HuH-7 (cell line): ENCODE results near the gene PTPN4.
"Not testable (repeated sequence)": the region's sequence is repeated elsewhere in the genome, so short reads cannot be mapped to it uniquely, and the experiment has no call there.

Experiments
- DNase-seq: peaks from one replicate; pipeline ENCODE4 v3.0.0; 2011; ENCODE audit warnings: low spot score

The PTPN4 gene

GRCh38 chr2:119766944-119767343 lies 7.2 kb downstream of the PTPN4 start:
- DNase-seq: no peak

- no peak for DNase-seq
Measured at GRCh38 chr2:119768742-119769141, 9.0 kb downstream of the PTPN4 start.

GRCh38 chr2:119769645-119770044 lies 9.9 kb downstream of the PTPN4 start:
- DNase-seq: no peak

GRCh38 chr2:119771331-119771730 lies 11.6 kb downstream of the PTPN4 start:
- no peak for DNase-seq

- no peak for DNase-seq
Measured at GRCh38 chr2:119772128-119772527, 12.4 kb downstream of the PTPN4 start.

GRCh38 chr2:119772767-119773166 lies 13.0 kb downstream of the PTPN4 start:
- DNase-seq: no peak

DNA sequence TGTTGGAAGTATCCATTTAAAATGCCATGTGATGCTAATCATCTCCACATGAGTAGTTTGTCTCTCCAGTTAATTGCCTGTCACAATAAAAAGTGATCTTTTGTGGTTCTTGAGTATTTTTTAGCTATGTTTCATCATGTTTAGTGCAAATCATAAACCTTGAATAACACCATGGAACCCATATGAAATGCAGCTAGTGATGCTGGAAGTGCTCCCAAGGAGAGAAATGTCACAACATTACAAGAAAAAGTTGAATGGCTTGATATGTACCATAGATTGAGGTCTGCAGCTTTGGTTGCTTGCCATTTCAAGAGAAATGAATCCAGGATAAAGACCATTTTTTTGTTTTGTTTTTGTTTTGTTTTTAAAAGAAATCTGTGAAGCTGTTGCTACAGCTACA lies 14.3 kb downstream of the PTPN4 start:
- DNase-seq: no peak

DNA sequence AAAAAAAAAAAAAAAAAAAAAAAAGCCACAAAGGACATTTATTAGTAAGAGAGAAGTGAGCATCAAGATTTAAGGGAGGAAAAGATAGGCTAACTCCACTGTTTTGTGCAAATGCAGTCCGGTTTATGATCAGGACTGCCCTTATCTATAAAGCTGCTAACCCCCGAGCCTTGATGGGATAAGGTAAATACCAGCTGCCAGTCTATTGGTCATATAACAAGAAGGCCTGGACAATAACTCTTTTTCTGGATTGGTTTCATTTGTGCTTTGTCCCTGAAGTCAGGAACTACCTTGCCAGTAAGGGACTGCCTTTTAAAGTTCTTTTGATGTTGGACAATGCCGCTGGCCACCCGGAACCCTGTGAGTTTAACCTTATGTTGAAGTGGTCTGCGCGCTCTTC lies 15.4 kb downstream of the PTPN4 start:
- no peak for DNase-seq

- no peak for DNase-seq
Measured at GRCh38 chr2:119782308-119783027, 22.7 kb downstream of the PTPN4 start.

- no peak for DNase-seq
Measured at GRCh38 chr2:119784876-119785275, 25.2 kb downstream of the PTPN4 start.

- no peak for DNase-seq
Measured at GRCh38 chr2:119786295-119786694, 26.6 kb downstream of the PTPN4 start.

DNA sequence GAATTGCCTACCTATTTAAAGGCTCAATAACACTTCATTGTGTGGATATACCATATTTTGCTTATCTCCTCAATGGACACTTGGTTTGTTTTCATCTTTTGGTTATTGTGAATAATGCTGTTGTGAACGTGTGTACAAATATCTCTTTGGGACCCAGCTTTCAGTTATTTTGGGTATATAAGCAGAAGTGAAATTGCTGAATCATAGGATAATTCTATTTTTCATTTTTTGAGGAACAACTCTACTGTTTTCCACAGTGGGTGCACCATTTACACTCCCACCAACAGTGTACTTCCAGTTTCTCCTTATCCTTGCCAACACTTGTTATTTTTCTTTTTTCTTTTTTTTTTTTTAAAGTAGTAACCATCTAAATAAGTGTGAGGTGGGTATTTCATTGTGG lies 29.0 kb downstream of the PTPN4 start:
- no peak for DNase-seq

- DNase-seq: no peak
Measured at GRCh38 chr2:119790466-119790865, 30.7 kb downstream of the PTPN4 start.

DNA sequence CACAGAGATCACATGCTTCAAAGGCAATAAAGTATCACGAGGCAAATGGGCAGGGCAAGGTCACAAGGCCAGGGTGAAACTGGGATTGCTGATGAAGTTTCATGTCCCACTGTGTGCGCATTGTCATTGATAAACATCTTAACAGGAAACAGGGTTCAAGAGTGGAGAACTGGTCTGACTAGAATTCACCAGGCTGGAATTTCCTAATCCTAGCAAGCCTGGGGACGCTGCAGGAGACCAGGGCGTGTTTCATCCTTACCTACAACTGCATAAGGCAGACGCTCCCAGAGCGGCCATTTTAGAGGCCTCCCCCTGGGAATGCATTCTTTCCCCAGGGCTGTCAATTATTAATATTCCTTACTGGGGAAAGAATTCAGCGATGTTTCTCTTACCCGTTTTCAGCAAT lies 33.2 kb downstream of the PTPN4 start:
- DNase-seq: no peak

DNA sequence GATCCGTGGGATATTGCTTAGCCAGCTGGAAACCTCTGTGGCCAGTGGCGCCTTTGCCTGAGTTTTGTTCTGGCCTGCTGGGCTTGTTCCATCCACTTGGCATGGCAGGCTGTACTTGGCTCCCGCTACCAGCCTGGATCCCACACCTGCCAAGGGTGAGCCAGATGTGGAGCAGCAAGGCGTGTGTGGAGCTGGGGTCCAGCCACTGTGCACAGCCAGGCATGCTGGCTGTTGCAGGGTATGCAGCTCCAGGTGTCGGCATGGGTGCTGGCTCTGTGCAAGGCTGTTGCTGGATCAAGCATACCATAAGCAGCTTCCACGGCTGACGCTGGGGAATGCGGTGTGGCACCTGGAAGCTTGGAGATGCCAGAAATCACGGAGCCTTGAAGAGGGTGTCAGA lies 34.5 kb downstream of the PTPN4 start:
- no peak for DNase-seq

DNA sequence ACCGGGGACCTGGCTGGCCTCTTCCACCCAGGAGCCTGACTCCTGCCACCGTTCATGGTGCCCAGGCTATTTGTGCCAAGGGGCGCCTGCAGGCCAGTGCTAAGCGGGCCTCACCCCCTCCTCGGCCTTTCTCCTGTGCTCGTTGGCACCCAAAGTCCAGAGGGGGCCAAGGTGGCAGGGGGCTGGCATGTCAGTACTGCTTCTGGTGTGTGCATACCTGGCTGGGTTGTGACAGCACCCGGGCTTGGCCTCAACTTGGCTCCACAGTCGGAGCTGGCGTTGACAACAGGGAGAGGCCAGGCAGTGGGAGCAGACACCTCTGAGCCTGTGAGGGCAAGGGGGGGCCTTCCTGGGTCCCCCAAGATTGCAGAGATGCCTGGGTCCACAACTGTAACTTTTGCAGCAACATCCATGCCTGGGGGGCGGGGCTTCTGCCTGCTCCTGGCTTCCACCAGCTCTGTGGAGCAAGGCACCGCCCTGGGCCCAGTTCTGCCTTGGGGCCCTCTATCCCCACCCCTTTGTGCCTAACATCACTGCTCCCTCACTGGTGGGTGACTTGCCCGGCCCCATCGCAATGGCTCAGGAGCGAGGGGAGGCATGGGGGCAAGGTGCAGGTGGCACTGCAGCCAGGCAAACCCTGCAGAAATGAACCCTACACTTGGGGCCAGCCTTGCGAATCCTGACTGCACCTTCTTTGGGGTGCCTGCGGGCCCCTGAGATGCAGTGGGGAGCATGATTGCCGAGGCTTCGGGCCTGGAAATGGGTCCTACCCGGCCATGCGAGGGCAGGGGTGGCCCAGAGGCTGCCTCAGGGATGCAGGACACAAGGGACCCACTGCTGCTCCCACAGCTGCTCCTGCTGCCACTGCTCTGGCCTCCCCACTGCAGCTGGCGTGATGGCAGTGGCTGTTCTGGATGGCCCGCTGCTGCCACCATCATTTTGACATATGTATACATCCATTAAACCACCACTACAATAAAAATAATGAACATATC lies 35.9 kb downstream of the PTPN4 start:
- no peak for DNase-seq

DNA sequence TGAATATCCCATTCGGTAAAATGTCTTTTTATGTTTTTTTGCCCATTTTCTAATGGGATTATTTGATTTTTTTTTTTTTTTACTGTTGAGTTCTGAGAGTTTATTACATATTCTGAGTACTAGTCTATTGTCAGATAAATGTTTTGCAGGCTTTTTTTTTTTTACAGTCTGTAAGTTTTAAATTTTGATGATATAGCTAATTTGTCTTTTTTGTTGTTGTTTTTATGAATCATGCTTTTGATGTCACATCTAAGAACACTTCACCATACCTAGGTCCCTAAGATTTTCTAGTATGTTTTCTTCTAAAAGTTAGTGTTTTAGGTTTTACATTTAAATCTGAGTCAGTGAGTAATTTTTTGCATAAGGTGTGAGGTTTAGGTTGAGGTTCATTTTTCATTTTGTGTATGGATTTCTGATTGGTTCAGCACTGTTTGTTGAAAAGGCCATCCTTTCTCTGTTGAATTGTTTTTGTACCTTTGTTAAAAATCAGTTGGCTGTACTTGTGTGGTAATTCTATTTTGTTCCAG lies 40.7 kb downstream of the PTPN4 start:
- no peak for DNase-seq

DNA sequence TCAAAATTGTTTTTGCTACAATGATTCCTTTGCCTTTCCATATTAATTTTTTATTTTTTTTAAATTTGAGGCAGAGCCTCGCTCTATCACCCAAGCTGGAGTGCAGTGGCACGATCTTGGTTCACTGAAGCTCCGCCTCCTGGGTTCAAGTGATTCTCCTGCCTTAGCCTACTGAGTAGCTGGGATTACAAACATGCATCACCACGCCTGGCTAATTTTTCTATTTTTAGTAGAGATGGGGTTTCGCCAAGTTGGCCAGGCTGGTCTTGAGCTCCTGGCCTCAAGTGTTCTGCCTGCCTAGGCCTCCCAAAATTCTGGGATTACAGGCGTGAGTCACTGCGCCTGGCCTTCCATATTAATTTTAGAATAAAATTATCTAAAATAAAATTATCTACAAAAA lies 41.3 kb downstream of the PTPN4 start:
- no peak for DNase-seq

DNA sequence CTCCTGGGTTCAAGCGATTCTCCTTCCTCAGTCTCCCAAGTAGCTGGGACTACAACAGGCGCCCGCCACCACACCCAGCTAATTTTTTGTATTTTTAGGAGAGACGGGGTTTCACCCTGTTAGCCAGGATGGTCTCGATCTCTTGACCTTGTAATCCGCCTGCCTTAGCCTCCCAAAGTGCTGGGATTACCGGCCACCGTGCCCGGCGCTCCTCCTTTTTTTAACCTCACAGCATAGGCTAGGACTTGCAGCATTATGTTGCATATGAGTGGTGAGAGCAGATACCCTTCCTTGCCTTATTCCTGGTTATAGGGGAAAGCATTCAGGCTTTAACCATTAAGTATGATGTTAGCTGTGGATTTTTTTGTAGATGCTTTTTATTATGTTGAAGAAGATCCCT lies 42.3 kb downstream of the PTPN4 start:
- DNase-seq: not testable (repeated sequence)

- DNase-seq: no peak
Measured at GRCh38 chr2:119803101-119803500, 43.4 kb downstream of the PTPN4 start.

DNA sequence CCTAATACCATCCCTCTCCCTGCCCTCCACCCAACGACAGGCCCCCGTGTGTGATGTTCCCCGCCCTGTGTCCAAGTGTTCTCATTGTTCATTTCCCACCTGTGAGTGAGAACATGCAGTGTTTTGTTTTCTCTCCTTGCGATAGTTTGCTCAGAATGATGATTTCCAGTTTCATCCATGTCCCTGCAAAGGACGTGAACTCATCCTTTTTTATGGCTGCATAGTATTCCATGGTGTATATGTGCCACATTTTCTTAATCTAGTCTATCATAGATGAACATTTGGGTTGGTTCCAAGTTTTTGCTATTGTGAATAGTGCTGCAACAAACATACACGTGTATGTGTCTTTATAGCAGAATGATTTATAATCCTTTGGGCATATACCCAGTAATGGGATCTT lies 44.7 kb downstream of the PTPN4 start:
- not testable (repeated sequence) for DNase-seq

DNA sequence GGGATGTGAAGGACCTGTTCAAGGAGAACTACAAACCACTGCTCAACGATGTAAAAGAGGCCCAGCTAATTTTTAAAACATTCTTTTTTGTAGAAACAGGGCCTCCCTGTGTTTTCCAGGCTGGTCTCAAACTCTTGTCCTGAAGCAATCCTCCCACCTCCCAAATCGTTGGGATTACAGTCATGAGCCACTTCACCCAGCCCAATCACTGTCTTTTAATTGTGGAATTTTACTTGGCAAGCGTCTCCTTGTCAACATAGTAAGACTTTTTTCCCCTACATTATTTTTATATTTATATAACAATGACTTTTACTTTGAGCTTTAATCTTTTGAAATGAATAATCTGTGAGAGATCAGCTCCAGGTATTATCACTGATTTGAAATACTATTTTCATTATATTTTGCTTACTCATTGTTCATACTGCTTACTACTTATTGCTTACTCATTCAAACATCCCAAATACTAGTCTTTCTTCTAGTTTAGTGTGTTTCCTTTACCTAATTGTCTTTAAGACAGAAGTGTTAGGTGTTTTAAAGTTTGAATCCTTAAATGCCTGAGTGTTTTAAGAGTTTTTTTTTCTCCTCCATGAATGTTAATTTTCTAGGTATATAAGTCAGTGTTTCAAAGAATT lies 48.9 kb downstream of the PTPN4 start:
- DNase-seq: no peak
